GM19395 (cell line): ENCODE data around the gene TCEA2.

Experiments
- ATAC-seq: cut with Tn5 transposase; IDR thresholded peaks from one replicate; pipeline ENCODE4 v1.9.1; 2021; ENCODE audit warnings: mild to moderate bottlenecking, moderate library complexity; ENCODE audit not compliant: unreplicated experiment

Gene TCEA2

DNA sequence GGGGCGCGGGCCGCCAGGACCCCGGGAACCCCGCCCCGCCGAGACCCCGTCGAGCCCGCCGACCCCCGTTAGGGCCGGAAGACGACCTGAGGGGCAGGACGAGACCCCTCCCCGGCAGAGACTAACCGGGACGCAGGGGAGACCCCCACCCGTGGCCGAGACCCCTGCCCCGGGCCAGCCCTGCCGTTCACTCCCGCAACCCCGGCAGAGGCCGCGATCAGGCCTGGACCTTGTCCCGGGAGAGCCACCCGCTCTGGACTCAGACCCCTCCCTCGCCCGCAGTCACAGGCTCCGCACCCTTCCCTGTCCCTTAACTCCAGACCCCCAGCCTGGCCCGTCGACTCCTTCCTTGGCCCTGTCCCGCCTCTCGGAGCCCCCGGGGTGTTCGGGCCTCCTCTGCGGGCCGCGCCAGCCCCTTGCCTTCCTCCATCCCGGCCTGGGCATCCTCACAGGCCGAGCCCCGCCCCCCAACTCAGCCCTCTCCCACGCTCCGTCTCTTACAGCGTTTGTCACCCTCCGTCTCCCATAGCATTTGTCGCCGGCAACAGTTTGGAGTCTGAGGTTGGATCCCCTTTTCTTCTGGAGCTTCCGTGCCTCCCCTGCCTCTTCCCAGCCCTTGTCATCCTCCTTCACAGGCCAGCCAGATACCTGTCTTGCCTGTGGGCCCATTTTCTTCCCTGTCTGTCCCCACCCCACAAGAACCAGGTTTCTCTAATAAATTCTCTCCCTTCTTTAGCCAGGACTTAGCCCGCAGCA lies 569 bp downstream of the TCEA2 start:
- ATAC-seq: no peak

DNA sequence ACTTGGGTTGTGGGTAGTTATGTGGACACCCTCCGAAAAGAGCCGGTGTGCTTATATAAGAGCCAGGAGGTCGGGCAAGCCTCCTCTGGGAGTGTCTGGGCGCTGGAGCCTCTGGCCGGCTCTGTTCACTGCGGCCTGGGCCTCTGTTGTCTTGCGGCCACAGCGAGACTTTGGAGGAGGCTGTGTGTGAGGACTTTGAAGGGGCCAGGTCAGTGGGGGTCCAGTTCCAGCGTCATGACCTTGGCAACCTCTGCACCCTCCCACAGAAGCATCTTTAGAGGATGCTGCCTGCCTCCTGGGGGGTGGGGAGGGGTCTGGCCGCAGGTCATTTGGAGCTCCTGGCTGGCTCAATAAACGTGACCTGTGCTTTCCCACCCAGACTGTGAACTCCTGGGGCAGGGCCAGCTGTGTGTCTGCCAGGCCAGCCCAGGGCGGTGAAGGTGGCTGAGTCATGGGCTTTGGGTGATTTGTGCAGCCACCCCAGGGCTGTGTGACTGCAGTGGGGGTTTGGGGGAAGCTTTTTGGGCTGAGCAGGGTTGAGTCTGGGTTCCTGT lies 1.2 kb downstream of the TCEA2 start:
- ATAC-seq: no peak

DNA sequence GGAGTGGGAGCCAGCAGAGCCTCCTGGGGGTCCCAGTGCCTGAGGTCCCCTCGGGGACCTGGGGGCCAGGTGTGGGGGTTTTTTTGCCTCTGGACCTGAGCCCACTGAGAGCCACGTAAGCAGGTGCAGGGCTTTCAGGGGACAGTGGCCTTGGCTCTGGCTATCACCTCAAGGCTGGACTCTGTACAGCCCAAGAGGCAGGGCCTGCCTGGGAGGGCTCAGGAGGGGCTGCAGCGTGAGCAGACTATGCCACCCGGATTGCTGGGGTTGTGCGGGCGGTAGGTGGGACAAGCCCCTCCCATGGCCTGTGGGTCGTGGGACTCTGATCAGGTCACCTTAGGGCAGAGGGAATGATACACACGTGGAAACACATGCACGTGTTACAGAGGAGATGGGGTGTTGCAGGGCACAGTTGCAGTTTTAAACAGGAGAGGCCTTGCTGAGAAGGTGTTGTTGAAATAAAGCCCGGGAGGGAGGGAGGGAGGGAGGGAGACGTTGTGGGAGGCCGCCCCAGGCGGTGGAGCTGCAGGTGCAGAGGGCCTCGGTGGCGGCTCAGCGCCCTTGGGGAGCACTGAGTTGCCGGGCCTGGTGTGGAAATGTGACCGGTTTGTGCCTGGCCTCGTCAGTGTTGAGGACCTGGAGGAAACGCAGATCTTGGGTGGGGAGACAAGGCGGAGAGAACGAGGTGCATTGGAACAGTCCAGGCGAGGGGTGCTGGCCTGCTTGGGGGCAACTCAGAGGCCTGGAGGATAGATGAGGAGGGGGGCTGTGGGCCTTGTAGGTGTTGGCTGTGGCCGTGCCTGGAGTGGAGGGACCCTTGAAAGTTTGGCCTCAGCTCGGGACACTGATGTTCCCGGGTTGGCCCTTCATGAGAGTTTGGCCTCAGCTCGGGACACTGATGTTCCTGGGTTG lies 2.3 kb downstream of the TCEA2 start:
- no peak for ATAC-seq

DNA sequence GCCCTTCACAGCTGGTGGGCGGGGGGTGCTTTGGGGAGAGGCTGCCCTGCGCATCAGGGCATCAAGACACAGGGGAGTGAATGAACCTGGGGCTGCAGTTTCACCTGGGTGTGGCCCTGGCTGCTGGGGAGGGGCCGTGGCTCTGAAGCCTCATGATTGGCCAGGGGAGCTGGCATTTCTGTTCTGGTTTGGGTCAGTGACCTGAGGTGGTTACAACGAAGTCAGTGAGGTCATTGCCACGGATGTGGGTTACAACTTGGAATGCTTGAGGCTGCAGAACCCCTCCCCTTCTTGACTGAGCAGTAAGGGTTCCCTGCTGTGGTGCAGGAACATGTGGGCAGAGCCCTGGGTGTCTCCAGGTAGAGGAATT lies 3.0 kb downstream of the TCEA2 start:
- no peak for ATAC-seq

DNA sequence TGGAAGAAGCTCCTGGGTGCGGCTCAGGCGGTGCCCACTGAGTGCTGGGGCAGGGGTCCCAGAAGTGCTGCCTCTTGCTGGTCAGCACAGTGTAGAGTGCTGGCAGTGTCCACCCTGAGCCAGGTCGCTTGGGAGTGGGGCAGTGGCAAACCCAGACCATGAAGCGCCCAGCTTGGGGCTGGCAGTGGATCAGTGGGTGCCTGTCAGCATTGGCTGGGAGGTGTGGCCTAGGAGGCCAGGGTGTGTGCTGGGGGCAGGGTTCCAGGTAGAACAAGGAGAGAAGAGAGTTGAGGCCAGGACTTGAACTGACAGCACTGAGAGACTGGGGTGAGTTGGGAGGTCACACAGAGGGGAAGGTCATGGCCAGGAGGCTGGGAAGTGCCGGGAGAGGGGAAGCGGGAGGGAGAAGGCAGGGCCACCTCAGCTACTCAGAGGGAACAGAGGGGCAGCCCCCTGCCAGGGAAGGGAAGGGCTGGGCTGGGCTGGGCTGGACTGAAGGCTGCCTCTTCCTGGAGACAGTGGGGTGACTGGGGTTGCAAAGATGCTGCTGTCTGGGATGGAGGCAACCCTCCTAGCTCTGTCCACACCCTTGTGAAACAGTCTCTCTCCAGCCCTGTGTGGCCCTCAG lies 4.1 kb downstream of the TCEA2 start:
- no peak for ATAC-seq

DNA sequence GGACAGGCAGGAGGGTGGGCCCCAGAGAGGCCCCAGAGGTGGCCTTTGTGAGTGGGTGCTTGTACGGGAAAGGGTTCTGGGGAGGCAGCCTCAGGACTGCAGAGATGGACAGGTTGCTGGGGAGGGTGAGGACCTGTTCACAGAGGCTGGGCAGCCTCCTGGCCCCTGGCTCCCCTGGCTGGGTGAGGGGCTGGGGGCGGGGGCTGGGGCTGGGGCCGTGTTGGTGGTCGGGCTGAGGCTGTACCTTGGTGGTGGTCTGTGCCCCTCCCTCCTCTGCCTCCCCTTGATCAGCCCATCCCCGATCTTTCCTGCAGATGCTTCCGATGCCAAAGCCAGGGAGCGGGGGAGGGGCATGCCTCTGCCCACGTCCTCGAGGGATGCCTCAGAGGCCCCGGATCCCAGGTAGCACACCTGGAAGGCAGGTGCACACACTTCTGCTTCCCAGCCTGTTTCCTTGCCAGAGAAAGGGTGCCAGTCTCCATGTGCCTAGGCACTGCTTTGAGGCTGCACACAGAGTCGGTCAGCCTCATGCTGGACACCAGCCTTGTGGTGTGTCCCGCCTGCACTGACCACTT lies 4.8 kb downstream of the TCEA2 start:
- ATAC-seq: no peak

DNA sequence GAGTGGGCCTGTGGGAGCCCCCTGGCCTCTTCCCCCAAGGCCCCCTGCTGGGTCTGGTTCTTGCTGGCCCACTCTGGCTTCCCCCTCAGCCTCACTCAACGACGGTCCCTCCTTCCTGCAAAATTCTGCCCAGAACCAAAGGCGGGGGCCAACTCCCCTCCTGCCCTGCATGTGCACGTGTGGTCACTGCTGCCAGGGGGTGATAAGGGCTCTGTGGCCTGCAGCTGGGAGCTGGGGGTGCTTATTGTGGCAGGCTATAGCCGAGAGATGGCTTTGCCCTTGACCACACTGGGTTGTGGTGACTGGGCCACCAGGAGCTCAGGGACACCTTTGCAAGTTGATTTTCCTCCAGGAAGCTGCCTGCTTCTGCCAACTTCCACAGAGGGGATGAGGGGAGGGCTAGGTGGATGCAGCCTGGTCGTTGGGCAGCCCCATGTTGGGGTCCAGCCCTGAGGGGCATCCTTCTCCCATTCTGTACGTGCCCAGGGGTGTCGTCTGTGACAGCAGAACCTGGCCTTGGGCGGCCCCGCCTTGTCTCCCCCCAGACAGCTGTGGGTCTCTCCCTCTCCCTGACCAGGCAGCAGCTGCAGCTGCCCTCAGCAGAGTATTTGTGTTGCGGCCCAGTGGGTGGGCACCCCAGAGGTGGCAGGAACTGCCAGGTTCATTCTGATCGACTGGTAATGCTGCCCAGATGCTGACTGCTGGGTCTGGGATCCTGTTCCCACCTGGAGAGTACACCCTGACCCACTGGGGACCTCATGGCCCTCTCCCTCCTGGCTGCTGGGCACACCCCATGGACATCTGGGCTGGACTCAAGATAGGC lies 5.6 kb downstream of the TCEA2 start:
- no peak for ATAC-seq

DNA sequence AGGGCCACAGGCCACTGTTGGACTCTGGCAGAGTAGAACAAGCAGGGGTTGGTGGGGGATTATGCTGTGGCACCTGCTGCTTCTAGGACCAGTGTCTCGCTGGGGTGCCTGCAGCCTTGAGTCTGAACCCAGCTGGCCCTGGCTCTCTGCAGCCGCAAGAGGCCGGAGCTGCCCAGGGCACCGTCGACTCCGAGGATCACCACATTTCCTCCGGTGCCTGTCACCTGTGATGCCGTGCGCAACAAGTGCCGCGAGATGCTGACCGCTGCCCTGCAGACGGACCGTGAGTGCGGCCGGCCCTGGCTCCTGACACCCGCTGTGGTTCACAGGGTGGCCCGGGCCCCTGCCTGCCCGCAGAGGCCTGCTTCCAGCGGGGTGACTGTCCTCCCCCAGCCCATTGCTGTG lies 6.2 kb downstream of the TCEA2 start:
- no peak for ATAC-seq

DNA sequence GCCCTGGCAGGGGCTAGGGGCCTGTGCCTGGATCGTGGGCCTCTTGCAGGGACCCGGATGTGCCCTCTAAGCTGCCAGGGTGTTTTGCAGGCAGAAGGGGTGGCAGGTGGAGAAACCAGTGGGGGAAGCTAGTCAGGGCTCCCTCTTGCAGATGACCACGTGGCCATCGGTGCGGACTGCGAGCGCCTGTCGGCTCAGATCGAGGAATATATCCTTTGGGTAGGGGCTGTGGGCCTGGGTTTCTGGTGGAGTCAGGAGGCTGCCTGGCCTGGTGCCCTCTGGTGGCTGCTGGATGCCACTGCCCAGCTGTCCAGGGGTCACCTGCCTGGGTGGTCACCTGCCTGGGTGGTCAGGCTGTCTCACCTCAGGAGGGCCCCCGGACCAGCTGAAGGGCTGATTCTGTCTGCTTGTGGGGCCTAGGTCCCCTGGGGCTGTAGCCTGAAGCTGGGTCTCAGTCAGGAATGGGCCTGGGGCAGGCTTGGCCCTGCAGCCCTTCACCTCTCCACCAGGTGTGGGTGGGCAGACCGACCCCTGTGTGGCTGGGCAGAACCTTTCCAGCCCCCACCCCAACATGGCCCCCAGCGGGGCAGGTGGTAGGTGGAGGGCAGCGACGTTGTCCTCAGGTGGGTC lies 6.7 kb downstream of the TCEA2 start:
- ATAC-seq: no peak

DNA sequence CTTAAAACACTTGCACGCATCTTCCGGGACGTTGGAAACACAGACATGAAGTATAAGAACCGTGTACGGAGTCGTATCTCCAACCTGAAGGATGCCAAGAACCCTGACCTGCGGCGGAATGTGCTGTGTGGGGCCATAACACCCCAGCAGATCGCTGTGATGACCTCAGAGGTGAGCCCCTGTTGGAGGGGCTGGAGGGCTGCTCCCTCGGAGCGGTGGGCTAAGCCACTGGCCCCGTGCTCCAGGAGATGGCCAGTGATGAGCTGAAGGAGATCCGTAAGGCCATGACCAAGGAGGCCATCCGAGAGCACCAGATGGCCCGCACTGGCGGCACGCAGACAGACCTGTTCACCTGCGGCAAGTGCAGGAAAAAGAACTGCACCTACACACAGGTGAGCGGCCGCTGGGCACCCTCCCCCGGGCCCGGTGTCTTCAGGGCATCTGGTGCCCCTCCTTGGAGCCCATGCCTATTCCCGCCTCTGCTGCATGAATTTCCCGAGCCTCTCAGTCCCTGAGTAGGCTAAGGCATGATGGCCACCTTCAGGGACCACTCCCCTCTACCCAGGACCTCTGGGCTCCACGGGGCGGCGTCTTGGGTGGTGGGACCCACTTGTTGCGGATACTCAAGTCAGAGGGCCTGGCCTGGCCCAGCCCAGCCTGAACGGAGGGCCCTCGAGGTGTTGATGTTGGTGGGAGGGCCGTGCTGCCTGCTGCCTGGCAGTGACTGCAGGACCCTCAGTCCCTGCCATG lies 7.4 kb downstream of the TCEA2 start:
- ATAC-seq: no peak

DNA sequence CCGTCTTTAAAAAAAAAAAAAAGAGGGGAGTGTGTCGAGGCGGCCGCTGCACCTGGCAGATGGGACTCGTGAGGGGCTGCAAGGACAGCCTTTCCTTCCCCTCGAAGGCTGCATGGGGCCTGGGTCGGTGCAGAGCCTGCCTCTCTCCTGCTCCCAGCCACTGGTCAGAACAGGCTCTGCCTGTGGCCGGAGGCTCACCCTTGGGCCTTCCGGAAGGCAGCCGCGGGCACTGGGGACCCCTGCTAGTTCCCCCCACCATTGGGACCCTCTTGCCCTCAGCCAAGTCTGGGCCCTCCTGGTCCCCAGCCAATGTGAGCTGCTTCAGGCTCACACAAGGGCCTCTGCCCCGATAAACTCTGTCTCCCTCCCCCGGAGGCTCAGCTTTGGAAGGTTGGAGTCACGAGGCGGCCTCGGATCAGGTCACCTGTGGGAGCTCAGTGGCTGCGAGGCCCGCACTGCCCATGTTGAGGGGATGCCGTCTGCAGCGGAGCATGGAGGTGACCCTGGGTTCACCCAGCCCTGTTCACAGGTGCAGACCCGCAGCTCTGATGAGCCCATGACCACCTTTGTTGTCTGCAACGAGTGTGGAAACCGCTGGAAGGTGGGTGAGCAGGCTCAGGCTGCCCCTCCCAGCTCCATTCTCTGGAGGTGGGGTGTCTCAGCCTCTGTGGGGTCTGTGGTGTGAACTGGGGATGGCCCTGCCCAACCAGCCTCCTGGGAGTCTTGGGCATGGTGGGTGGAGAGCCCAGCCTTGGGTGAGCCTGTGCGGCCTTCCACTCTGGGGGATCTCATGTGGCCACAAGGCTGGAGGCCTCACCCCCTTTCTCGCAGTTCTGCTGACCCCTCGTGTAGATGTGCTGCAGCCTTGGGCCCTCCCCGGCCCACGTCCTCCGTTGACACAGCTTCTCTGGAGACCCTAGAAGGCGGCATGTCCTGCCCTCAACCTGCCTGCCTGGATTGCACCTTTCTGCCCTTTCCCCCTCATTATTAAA lies 8.6 kb downstream of the TCEA2 start:
- ATAC-seq: no peak

DNA sequence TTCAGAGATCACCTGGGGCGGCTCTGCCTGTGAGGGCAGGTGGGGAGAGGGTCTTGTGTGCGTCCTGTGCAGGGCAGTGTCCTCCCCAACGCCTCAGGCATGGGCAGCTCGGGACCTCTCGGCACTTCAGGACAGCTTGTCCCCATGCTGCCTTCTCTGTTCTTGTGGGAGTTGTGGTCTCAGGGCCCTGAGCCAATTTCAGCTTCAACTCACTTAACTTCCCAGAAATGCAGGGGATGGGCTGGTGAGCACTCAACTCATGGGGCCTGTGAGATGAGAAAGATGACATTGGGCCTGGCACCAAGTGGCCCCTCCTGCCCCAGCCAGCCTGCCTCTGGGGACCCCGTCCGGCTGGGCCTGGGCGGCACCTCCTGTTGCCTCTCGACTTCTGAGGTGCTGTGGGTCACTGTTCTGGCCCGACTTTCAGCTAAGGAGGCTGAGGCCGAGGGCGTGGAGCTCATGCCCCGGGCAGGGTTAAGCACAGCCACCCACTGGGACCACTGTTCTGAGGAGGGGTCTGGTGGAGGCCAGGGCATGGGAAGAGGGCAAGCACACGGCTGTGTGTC lies 9.6 kb downstream of the TCEA2 start:
- ATAC-seq: no peak

DNA sequence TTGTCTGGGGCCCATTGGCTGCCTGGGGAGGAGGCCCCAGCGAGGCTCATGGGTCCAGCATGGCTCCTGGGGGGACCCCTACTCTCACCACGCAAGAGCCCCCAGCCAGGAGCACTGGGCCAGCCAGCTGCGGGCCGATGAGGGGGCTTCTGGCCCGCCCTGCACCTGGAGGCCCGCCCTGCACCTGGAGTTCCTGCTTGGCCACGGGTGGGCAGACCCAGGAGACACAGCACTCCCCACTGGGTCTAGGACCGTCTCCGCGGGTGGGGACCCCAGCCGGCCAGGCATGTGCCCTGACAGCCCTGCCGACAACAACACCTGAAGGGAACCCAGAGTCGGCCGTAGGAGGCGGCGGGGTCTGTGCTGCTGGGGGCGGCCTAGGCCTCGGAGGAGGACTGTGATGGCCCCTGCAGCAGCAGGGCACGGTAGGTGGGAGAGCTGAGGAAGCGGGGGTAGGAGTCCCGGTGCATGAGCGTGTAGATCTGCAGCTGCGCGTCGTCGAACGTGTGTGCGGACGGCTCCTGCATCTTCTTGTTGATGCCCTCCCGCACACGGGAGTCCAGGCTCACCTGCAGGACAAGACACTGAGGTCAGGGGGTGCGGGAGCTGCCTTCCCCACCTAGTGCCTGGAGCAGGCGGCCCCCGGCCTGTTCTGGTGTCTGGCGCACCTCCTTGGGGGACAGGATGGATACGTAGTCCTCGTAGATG lies 10.6 kb downstream of the TCEA2 start:
- ATAC-seq: no peak

DNA sequence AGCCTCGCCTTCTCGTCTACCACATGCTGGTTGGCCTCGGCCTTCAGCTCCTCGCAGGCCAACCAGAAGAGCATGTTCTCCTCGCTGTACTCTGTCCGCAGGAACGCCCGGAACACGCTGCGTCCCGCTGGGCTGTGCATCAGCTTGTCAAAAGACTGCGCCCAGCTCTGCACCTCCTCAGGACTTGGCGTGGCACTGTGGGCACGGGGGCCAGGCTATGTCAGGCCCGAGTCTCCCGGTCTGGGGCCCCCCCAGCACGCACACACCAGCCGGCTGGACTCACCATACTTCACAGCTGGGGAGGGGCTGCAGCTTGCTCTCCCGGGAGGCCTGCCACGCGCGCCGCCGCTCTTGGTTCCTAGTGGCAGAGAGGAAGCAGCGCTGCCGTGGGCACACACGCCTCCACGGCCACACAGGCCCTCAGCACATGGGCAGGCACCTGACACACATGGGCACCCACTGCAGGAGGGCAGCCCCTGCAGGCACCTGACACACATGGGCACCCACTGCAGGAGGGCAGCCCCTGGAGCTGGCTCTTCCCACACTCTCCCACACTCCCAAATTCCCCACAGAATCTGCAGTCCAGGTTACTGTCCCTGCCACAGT lies 11.3 kb downstream of the TCEA2 start:
- no peak for ATAC-seq

DNA sequence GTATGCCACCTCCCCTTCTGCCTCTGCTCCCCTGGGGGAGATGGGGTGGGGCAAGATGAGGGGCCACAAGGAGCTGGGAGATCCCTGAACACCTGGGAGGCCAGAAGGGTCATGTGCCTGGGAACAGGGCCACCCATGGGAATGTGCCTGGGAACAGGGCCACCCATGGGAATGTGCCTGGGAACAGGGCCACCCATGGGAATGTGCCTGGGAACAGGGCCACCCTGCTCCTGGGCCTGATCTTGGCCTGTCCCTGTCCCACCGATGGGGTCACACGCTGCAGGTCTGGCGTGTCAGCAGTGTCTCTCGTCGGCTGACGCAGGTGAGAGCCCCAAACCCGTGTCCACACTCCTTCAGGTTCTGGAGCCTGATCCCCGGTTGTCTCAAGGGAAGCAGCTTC lies 12.0 kb downstream of the TCEA2 start:
- no peak for ATAC-seq

DNA sequence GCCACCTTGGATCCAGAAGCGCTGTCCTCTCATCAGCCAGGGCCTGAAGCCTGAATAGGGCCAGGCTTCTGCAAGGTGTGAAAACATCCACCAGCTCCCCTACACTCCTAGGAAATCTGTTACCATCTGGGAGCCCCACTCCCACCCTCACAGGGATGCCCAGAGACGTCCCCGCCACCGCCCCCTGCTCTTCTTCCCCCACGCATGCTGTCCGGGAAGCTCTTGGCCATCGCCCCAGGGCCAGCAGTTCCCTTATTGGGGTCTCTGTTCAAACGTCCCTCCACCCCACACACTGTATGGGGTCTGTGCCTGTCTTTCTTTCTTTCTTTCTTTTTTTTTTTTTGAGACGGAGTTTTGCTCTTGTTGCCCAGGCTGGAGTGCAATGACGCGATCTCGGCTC lies 12.6 kb downstream of the TCEA2 start:
- ATAC-seq: no peak
